Spleen (tissue), 11 donors: Measurements from ENCODE around the gene CTTN. TPM values are rescaled to one million over a fixed set of nuclear protein-coding genes. Genes with fewer than 3 reads are reported as not detected.

Experiments
- DNase-seq: peaks from one replicate; pipeline ENCODE4 v3.0.0-alpha.2; 2020
- H3K27ac ChIP-seq, 8 donors: fragments of 200-600 bp; sonication (generic) in 7 of 8; 1 replicate in 4 of 8; 2 replicates in 4 of 8; pipeline versions ENCODE4 v1.5.0 to v1.8.0; 2016 to 2021; ENCODE audit warnings: inconsistent platforms in 4 of 8, mild to moderate bottlenecking in 4 of 8, moderate library complexity in 1 of 8
- H3K27me3 ChIP-seq, 7 donors: fragments of 200-600 bp; sonication (generic) in 6 of 7; replicated peaks in 1 of 7; 1 replicate in 4 of 7; 2 replicates in 3 of 7; pipeline versions ENCODE4 v1.5.0 to v1.8.0; 2016 to 2021; ENCODE audit warnings: inconsistent platforms in 3 of 7, mild to moderate bottlenecking in 1 of 7
- H3K36me3 ChIP-seq, 6 donors: fragments of 200-600 bp; sonication (generic) in 5 of 6; 1 replicate in 4 of 6; 2 replicates in 2 of 6; pipeline versions ENCODE4 v1.5.0 to v1.8.0; 2016 to 2021; ENCODE audit warnings: inconsistent platforms in 2 of 6
- H3K4me1 ChIP-seq, 6 donors: fragments of 200-600 bp; sonication (generic) in 5 of 6; 1 replicate in 3 of 6; 2 replicates in 3 of 6; pipeline versions ENCODE4 v1.5.0 to v1.8.0; 2016 to 2021; ENCODE audit warnings: inconsistent platforms in 3 of 6
- H3K4me3 ChIP-seq, 8 donors: fragments of 200-600 bp; sonication (generic) in 7 of 8; 1 replicate in 4 of 8; 2 replicates in 4 of 8; pipeline versions ENCODE4 v1.5.0 to v1.8.0; 2016 to 2021; ENCODE audit warnings: inconsistent platforms in 4 of 8, mild to moderate bottlenecking in 4 of 8, moderate library complexity in 2 of 8
- H3K9me3 ChIP-seq, 8 donors: fragments of 200-600 bp; sonication (generic) in 7 of 8; 1 replicate in 4 of 8; 2 replicates in 4 of 8; pipeline versions ENCODE4 v1.5.0 to v1.8.0; 2016 to 2021; ENCODE audit warnings: inconsistent platforms in 4 of 8
- CTCF ChIP-seq, 11 experiments: fragments of 200-600 bp in 7 of 11; fragments of 450-650 bp in 4 of 11; sonication (generic) in 4 of 11; IDR thresholded peaks in 8 of 11; conservative IDR thresholded peaks in 3 of 11; 1 replicate in 7 of 11; 2 replicates in 4 of 11; pipeline versions ENCODE4 v1.4.0 to v1.8.0; 2016 to 2021; ENCODE audit warnings: antibody characterized with exemption in 11 of 11, inconsistent platforms in 4 of 11, mild to moderate bottlenecking in 1 of 11
- POLR2A ChIP-seq, 3 donors: fragments of 450-650 bp; IDR thresholded peaks; one replicate each; pipeline ENCODE4 v1.5.1; 2017; ENCODE audit warnings: antibody characterized with exemption in 3 of 3, mild to moderate bottlenecking in 1 of 3
- POLR2AphosphoS5 ChIP-seq, 3 donors: sonication (generic); formaldehyde crosslinking; IDR thresholded peaks; one replicate each; pipeline ENCODE4 v1.5.1; 2017; ENCODE audit warnings: antibody characterized with exemption in 3 of 3
- WGBS, 5 donors: extraction: QIAGEN DNeasy Blood & Tissue Kit in 3 of 5; methylation state at CpG; one replicate each; pipeline versions ENCODE4 v1.1.5 to v1.1.7; 2013 to 2018; 5-methylcytosine and 5-hydroxymethylcytosine counted together
- intact Hi-C: fragments of 100-400 bp; cut with DNase I; formaldehyde crosslinking; loops from one replicate; pipeline ENCODE4 v1.15.0; 2023; ENCODE audit warnings: low total_unique reads
- polyA plus RNA-seq, 3 donors: library from polyadenylated mRNA; stranded (reverse); fragments of 200-250 nt; gene quantifications; one replicate each; pipeline ENCODE4 v1.2.1, GENCODE V29; 2013
- total RNA-seq, 7 donors: library from RNA; depleted of rRNA in 3 of 7; stranded (reverse); fragments of >200 nt in 3 of 7; fragmentation: NEBNext Ultra II Directional in 4 of 7; extraction: Animal tissue kit (Norgen Biotek cat#: 25700) in 4 of 7; gene quantifications; one replicate each; pipeline versions ENCODE4 v1.1.0 to v1.2.1, GENCODE V29; 2016 to 2021
- donor health status: healthy with polysubstance abuse.
- donor health status: DM: no; HTN: no; CAD: no; lungs with moderate emphysema.
- donor health status: DM: no; HTN: no; CAD: no.
- donor health status: Bipolar disorder and iron deficiency.
- donor health status: healthy.
- donor health status: DM: no; HTN: no; CAD: no.
- donor health status: DM: yes; HTN: yes; CAD: no.

Gene CTTN
- total and polyA plus RNA-seq, 10 donors, result 18.4 to 149 (median 98.4) TPM

- peaks cover 0 to 24% (median 0%) of the 10 kb centered on the region in 7 donors for H3K27me3 ChIP-seq
- H3K4me1 ChIP-seq, result peaks cover 0 to 1% (median 0%) of the 10 kb centered on the region in 6 donors
- WGBS, 5 donors, result 54 to 81% (median 64%) methylated on average over 10 to 11 of the region's 11 CpGs
- intact Hi-C loops, result no loop called here
- TF ChIP-seq POLR2A (IDR thresholded peaks at IDR 0.05) (no peak), CTCF (IDR thresholded peaks at IDR 0.05 in 8 of 11, conservative IDR thresholded peaks at IDR 0.05 in 3 of 11) (no peak)
- H3K27ac ChIP-seq, result no peak overlapping the region
- H3K4me3 ChIP-seq, result no peak overlapping the region
- no peak for DNase-seq
- peaks cover 1 to 19% (median 15%) of the 10 kb centered on the region in 8 donors for H3K9me3 ChIP-seq
- H3K36me3 ChIP-seq, result peaks cover 0 to 4% (median 0%) of the 10 kb centered on the region in 6 donors
These were observed 45.4 kb downstream of the CTTN start for GRCh38 chr11:70443773-70444030.

- Histone ChIP-seq H3K36me3 (no peaks in the 10 kb centered on the region), H3K27me3 (peaks cover 0 to 20% (median 0%) of the 10 kb centered on the region in 7 donors), H3K4me3 (no peak overlapping the region), H3K27ac (no peak overlapping the region), H3K9me3 (peaks cover 3 to 33% (median 29%) of the 10 kb centered on the region in 8 donors), H3K4me1 (no peaks in the 10 kb centered on the region)
- DNase-seq, result peak; percentile 4
- intact Hi-C loops, result no loop called here
- TF ChIP-seq CTCF (IDR thresholded peaks at IDR 0.05 in 8 of 11, conservative IDR thresholded peaks at IDR 0.05 in 3 of 11), result no peak
- TF ChIP-seq POLR2AphosphoS5 (IDR thresholded peaks at IDR 0.05), result no peak
- TF ChIP-seq POLR2A (IDR thresholded peaks at IDR 0.05), result no peak
- 80 to 87% (median 87%) methylated on average over 11 of the region's 11 CpGs for WGBS, 5 donors
These were observed 46.8 kb downstream of the CTTN start for GRCh38 chr11:70445091-70445490.

GRCh38 chr11:70445605-70446004 lies 47.3 kb downstream of the CTTN start:
- no peaks in the 10 kb centered on the region for H3K36me3 ChIP-seq

GRCh38 chr11:70448983-70449567 lies 50.7 kb downstream of the CTTN start:
- no peaks in the 10 kb centered on the region for H3K36me3 ChIP-seq
- H3K9me3 ChIP-seq, result peaks cover 3 to 56% (median 43%) of the 10 kb centered on the region in 8 donors
- no peak overlapping the region for H3K4me3 ChIP-seq
- H3K4me1 ChIP-seq, result no peaks in the 10 kb centered on the region
- peaks cover 0 to 6% (median 0%) of the 10 kb centered on the region in 7 donors for H3K27me3 ChIP-seq
- intact Hi-C loops, result no loop called here
- no peak for TF ChIP-seq CTCF (IDR thresholded peaks at IDR 0.05 in 8 of 11, conservative IDR thresholded peaks at IDR 0.05 in 3 of 11)
- TF ChIP-seq POLR2A (IDR thresholded peaks at IDR 0.05), result no peak
- no peak for TF ChIP-seq POLR2AphosphoS5 (IDR thresholded peaks at IDR 0.05)
- WGBS, 5 donors, result 47 to 62% (median 53%) methylated on average over 2 of the region's 2 CpGs
- no peak for DNase-seq
- H3K27ac ChIP-seq, result no peak overlapping the region

More at GRCh38 chr11:70445605-70446004, 47.3 kb downstream of the CTTN start:
- no peaks in the 10 kb centered on the region for H3K4me1 ChIP-seq
- peaks cover 3 to 38% (median 34%) of the 10 kb centered on the region in 8 donors for H3K9me3 ChIP-seq
- no peak for TF ChIP-seq CTCF (IDR thresholded peaks at IDR 0.05 in 8 of 11, conservative IDR thresholded peaks at IDR 0.05 in 3 of 11)
- no peak for TF ChIP-seq POLR2AphosphoS5 (IDR thresholded peaks at IDR 0.05)
- no peak for TF ChIP-seq POLR2A (IDR thresholded peaks at IDR 0.05)
- H3K27ac ChIP-seq, result no peak overlapping the region
- H3K27me3 ChIP-seq, result peaks cover 0 to 15% (median 0%) of the 10 kb centered on the region in 7 donors
- intact Hi-C loops, result no loop called here
- peak; percentile 20 for DNase-seq
- no peak overlapping the region for H3K4me3 ChIP-seq
- 49 to 69% (median 58%) methylated on average over 7 of the region's 7 CpGs for WGBS, 5 donors
